NOMO-1 (cell line): ENCODE results near the gene RGPD4.
"Not testable (repeated sequence)": the region's sequence is repeated elsewhere in the genome, so short reads cannot be mapped to it uniquely, and the experiment has no call there.

ENCODE experiments used
- DNase-seq, 2 experiments: peaks; one replicate each; lab custom pipeline; 2025; ENCODE audit not compliant: unreplicated experiment in 2 of 2; lab: John Stamatoyannopoulos, UW

RGPD4 gene

GRCh38 chr2:107826749-107827148 lies at the start of gene RGPD4:
Gene RGPD4 (plus strand): TSS chr2:107826892. CDS start chr2:107827014, 122 bp downstream.
- not testable (repeated sequence) for DNase-seq

- no peak for DNase-seq
Observed at GRCh38 chr2:107777974-107778373, 48.7 kb upstream of the RGPD4 start.

GRCh38 chr2:107785756-107786155 lies 40.9 kb upstream of the RGPD4 start:
- no peak for DNase-seq

- DNase-seq, result no peak
Observed at GRCh38 chr2:107790837-107791236, 35.9 kb upstream of the RGPD4 start.

- no peak for DNase-seq
Observed at GRCh38 chr2:107801498-107801897, 25.2 kb upstream of the RGPD4 start.

GRCh38 chr2:107804608-107805498 lies 21.8 kb upstream of the RGPD4 start:
- DNase-seq, result no peak

- no peak for DNase-seq
Observed at GRCh38 chr2:107806901-107807300, 19.8 kb upstream of the RGPD4 start.

GRCh38 chr2:107807988-107808387 lies 18.7 kb upstream of the RGPD4 start:
- DNase-seq, result no peak

- DNase-seq, result no peak
Observed at GRCh38 chr2:107808959-107809358, 17.7 kb upstream of the RGPD4 start.

- DNase-seq, result no peak
Observed at GRCh38 chr2:107809835-107810234, 16.9 kb upstream of the RGPD4 start.

- DNase-seq, result no peak
Observed at GRCh38 chr2:107810734-107811133, 16.0 kb upstream of the RGPD4 start.

GRCh38 chr2:107811411-107811810 lies 15.3 kb upstream of the RGPD4 start:
- DNase-seq, result no peak

GRCh38 chr2:107812006-107812405 lies 14.7 kb upstream of the RGPD4 start:
- DNase-seq, result no peak

- no peak for DNase-seq
Observed at GRCh38 chr2:107817378-107817777, 9.3 kb upstream of the RGPD4 start.

- DNase-seq, result no peak
Observed at GRCh38 chr2:107822302-107822701, 4.4 kb upstream of the RGPD4 start.

- no peak for DNase-seq
Observed at GRCh38 chr2:107824451-107825205, 2.1 kb upstream of the RGPD4 start.

GRCh38 chr2:107825206-107825563 lies 1.5 kb upstream of the RGPD4 start:
- DNase-seq, result no peak

- DNase-seq, result not testable (repeated sequence)
Observed at GRCh38 chr2:107829514-107829913, 2.8 kb downstream of the RGPD4 start.

- not testable (repeated sequence) for DNase-seq
Observed at GRCh38 chr2:107833152-107833551, 6.5 kb downstream of the RGPD4 start.

- DNase-seq, result not testable (repeated sequence)
Observed at GRCh38 chr2:107833618-107834017, 6.9 kb downstream of the RGPD4 start.

- DNase-seq, result not testable (repeated sequence)
Observed at GRCh38 chr2:107916121-107916520, 89.4 kb downstream of the RGPD4 start.
